Lower leg skin (tissue), 3 donors: ENCODE measurements around the gene NUDT12.

ENCODE experiments used
- POLR2A ChIP-seq, 2 donors: fragments of 450-650 bp; IDR thresholded peaks; one replicate each; pipeline ENCODE4 v1.6.1; 2016 to 2017; ENCODE audit warnings: antibody characterized with exemption in 2 of 2, mild to moderate bottlenecking in 1 of 2, moderate library complexity in 1 of 2
- TF ChIP-seq, protein P1 (sequence below), 3 donors: fragments of 450-650 bp; IDR thresholded peaks; one replicate each; pipeline ENCODE4 v1.5.1; 2016; ENCODE audit warnings: antibody characterized with exemption in 3 of 3, mild to moderate bottlenecking in 3 of 3, moderate library complexity in 2 of 3

DNA sequence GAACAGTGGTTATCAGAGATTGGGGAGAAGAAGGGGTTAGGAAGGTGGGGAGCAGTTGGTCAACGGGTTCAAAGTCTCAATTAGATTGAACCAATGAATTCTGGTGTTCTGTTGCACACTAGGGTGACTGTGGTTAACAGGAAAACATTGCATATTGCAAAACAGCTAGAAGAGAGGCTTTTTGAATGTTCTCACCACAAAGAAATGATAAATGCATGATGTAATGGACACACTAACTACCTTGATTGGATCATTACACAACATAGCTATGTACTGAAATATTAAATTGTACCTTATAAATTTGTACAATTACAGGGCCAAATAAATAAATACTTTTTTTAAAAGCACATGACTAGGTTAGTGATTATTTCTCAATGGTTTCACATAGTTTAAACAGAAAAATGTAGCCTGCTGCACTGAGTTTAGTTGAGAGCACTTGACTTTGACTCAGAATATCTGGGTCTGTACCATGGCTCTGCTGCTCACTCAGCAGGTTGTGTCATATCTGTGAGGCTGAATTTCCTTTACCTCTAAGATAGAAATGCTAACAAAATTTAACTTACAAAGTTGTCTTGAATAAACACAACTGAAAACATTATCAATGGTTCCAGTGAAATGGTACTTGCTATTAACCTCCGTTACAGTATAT, 30.4 kb downstream of the NUDT12 start:
- TF ChIP-seq, protein P1, sequence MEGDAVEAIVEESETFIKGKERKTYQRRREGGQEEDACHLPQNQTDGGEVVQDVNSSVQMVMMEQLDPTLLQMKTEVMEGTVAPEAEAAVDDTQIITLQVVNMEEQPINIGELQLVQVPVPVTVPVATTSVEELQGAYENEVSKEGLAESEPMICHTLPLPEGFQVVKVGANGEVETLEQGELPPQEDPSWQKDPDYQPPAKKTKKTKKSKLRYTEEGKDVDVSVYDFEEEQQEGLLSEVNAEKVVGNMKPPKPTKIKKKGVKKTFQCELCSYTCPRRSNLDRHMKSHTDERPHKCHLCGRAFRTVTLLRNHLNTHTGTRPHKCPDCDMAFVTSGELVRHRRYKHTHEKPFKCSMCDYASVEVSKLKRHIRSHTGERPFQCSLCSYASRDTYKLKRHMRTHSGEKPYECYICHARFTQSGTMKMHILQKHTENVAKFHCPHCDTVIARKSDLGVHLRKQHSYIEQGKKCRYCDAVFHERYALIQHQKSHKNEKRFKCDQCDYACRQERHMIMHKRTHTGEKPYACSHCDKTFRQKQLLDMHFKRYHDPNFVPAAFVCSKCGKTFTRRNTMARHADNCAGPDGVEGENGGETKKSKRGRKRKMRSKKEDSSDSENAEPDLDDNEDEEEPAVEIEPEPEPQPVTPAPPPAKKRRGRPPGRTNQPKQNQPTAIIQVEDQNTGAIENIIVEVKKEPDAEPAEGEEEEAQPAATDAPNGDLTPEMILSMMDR (IDR thresholded peaks at IDR 0.05): no peak
- no peak for TF ChIP-seq POLR2A (IDR thresholded peaks at IDR 0.05)
